WTC11 (cell line): ENCODE results near the gene SLC38A4. TPM values are rescaled to one million over a fixed set of nuclear protein-coding genes. Genes with fewer than 3 reads are reported as not detected.
"Not testable (repeated sequence)": the region's sequence is repeated elsewhere in the genome, so short reads cannot be mapped to it uniquely, and the experiment has no call there.

ENCODE experiments used
- ATAC-seq: fragments of 200-7000 bp; cut with Tn5 transposase; 2 replicates; pipeline ENCODE4 v1.10.0; 2021; ENCODE audit warnings: mild to moderate bottlenecking, moderate library complexity
- CTCF ChIA-PET: fragments of 300-600 bp; sonication (Branson Sonifier 250); formaldehyde crosslinking; loops from one replicate; lab custom pipeline; 2021; ENCODE audit warnings: antibody characterized with exemption; lab: Charles Lee
- POLR2A ChIA-PET: fragments of 350-600 bp; sonication (Branson Sonifier 250); formaldehyde crosslinking; loops from one replicate; lab custom pipeline; 2021; ENCODE audit warnings: antibody characterized with exemption; lab: Charles Lee
- DNase-seq: peaks from one replicate; pipeline ENCODE4 v3.0.0; 2021; ENCODE audit warnings: low spot score
- H3K27ac Mint-ChIP-seq: 2 replicates; pipeline ENCODE4 v1.8.0; 2021; ENCODE audit warnings: mixed read lengths
- H3K27me3 Mint-ChIP-seq: 2 replicates; pipeline ENCODE4 v1.8.0; 2021; ENCODE audit warnings: low read depth, mild to moderate bottlenecking, moderate library complexity, mixed read lengths
- H3K36me3 Mint-ChIP-seq: 2 replicates; pipeline ENCODE4 v1.8.0; 2021; ENCODE audit warnings: mixed read lengths
- H3K4me1 Mint-ChIP-seq: 2 replicates; pipeline ENCODE4 v1.8.0; 2022; ENCODE audit warnings: mixed read lengths
- H3K4me3 Mint-ChIP-seq: 2 replicates; pipeline ENCODE4 v1.8.0; 2021; ENCODE audit warnings: mild to moderate bottlenecking, moderate library complexity, mixed read lengths
- H3K9me3 Mint-ChIP-seq: 2 replicates; pipeline ENCODE4 v1.8.0; 2021; ENCODE audit warnings: mixed read lengths
- CREM ChIP-seq: sonication (generic); formaldehyde crosslinking; IDR thresholded peaks from 2 replicates; pipeline ENCODE4 v1.8.1; 2022; ENCODE audit warnings: mild to moderate bottlenecking, missing genetic modification reagents, moderate library complexity
- EMX1 ChIP-seq: fragments of 250-450 bp; sonication (Bioruptor Pico); IDR thresholded peaks from 2 replicates; pipeline ENCODE4 v1.8.0; 2021; ENCODE audit warnings: mild to moderate bottlenecking
- ESRRA ChIP-seq: sonication (generic); formaldehyde crosslinking; IDR thresholded peaks from 2 replicates; pipeline ENCODE4 v1.8.1; 2022; ENCODE audit warnings: mild to moderate bottlenecking, missing genetic modification reagents, borderline replicate concordance
- FOXK1 ChIP-seq: sonication (generic); formaldehyde crosslinking; IDR thresholded peaks from 2 replicates; pipeline ENCODE4 v1.8.0; 2022; ENCODE audit warnings: mild to moderate bottlenecking, moderate library complexity, missing genetic modification reagents
- GABPB1 ChIP-seq: sonication (generic); formaldehyde crosslinking; IDR thresholded peaks from 2 replicates; pipeline ENCODE4 v1.8.1; 2023; ENCODE audit warnings: mild to moderate bottlenecking, missing genetic modification reagents
- HMGA2 ChIP-seq: fragments of 250-450 bp; sonication (Bioruptor Pico); IDR thresholded peaks from 2 replicates; pipeline ENCODE4 v1.4.0; 2021; ENCODE audit warnings: mild to moderate bottlenecking, moderate library complexity
- MAX ChIP-seq: sonication (generic); formaldehyde crosslinking; IDR thresholded peaks from 2 replicates; pipeline ENCODE4 v1.8.0; 2022; ENCODE audit warnings: mild to moderate bottlenecking, missing genetic modification reagents
- MXD4 ChIP-seq: fragments of 250-450 bp; sonication (Bioruptor Pico); IDR thresholded peaks from 2 replicates; pipeline ENCODE4 v1.8.0; 2021; ENCODE audit warnings: mild to moderate bottlenecking, moderate library complexity, borderline replicate concordance
- NFATC4 ChIP-seq: fragments of 250-450 bp; sonication (Bioruptor Pico); IDR thresholded peaks from 2 replicates; pipeline ENCODE4 v1.9.0; 2021; ENCODE audit warnings: mild to moderate bottlenecking
- NFE2L1 ChIP-seq: sonication (generic); formaldehyde crosslinking; IDR thresholded peaks from 2 replicates; pipeline ENCODE4 v1.8.1; 2023; ENCODE audit warnings: missing genetic modification reagents
- SMAD3 ChIP-seq: sonication (generic); formaldehyde crosslinking; IDR thresholded peaks from 2 replicates; pipeline ENCODE4 v1.8.0; 2022; ENCODE audit warnings: missing genetic modification reagents, mild to moderate bottlenecking, borderline replicate concordance
- SP1 ChIP-seq: sonication (generic); formaldehyde crosslinking; conservative IDR thresholded peaks from 2 replicates; pipeline ENCODE4 v1.8.1; 2022; ENCODE audit warnings: missing genetic modification reagents
- TEAD1 ChIP-seq: sonication (generic); formaldehyde crosslinking; IDR thresholded peaks from 2 replicates; pipeline ENCODE4 v1.8.0; 2022; ENCODE audit warnings: mild to moderate bottlenecking, missing genetic modification reagents
- TEAD4 ChIP-seq: sonication (generic); formaldehyde crosslinking; IDR thresholded peaks from 2 replicates; pipeline ENCODE4 v1.8.0; 2022; ENCODE audit warnings: mild to moderate bottlenecking, missing genetic modification reagents
- ZBTB43 ChIP-seq: sonication (generic); formaldehyde crosslinking; IDR thresholded peaks from 2 replicates; pipeline ENCODE4 v1.8.1; 2023; ENCODE audit warnings: mild to moderate bottlenecking, missing genetic modification reagents
- ZNF138 ChIP-seq: sonication (generic); formaldehyde crosslinking; conservative IDR thresholded peaks from 2 replicates; pipeline ENCODE4 v1.8.1; 2022; ENCODE audit warnings: mild to moderate bottlenecking, moderate library complexity, missing genetic modification reagents
- ZNF263 ChIP-seq: sonication (generic); formaldehyde crosslinking; IDR thresholded peaks from 2 replicates; pipeline ENCODE4 v1.8.1; 2022; ENCODE audit warnings: low read depth, mild to moderate bottlenecking, moderate library complexity, missing genetic modification reagents
- ZNF671 ChIP-seq: fragments of 250-450 bp; sonication (Bioruptor Pico); IDR thresholded peaks from 2 replicates; pipeline ENCODE4 v1.8.0; 2021; ENCODE audit warnings: mild to moderate bottlenecking
- total RNA-seq: library from RNA; stranded (reverse); gene quantifications from 3 replicates; pipeline ENCODE4 v1.2.3, GENCODE V29; 2021
- TF ChIP-seq, protein P1 (sequence below): sonication (generic); formaldehyde crosslinking; IDR thresholded peaks from 2 replicates; pipeline ENCODE4 v1.8.1; 2023; ENCODE audit warnings: mild to moderate bottlenecking, missing genetic modification reagents, moderate library complexity
- TF ChIP-seq, protein P2 (sequence below): sonication (generic); formaldehyde crosslinking; IDR thresholded peaks from 2 replicates; pipeline ENCODE4 v1.8.1; 2023; ENCODE audit warnings: mild to moderate bottlenecking, missing genetic modification reagents, borderline replicate concordance

Gene SLC38A4
- total RNA-seq, 1 experiment from 2014 or later: 6.1 TPM

GRCh38 chr12:46855760-46856159 is 30.0 kb upstream of the SLC38A4 start:
- POLR2A ChIA-PET: no interaction called here

DNA sequence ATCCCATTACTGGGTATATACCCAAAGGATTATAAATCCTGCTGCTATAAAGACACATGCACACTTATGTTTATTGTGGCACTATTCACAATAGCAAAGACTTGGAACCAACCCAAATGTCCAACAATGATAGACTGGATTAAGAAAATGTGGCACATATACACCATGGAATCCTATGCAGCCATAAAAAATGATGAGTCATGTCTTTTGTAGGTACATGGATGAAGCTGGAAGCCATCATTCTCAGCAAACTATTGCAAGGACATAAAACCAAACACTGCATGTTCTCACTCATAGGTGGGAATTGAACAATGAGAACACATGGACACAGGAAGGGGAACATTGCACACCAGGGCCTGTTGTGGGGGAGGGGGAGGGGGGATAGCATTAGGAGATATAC is 28.4 kb upstream of the SLC38A4 start:
- peaks cover 82% of the 10 kb centered on the region for H3K9me3 Mint-ChIP-seq
- H3K4me1 Mint-ChIP-seq, H3K27ac Mint-ChIP-seq, CTCF ChIA-PET, H3K4me3 Mint-ChIP-seq, ATAC-seq, POLR2A ChIA-PET, DNase-seq: not testable (repeated sequence)
- peaks cover 66% of the 10 kb centered on the region for H3K36me3 Mint-ChIP-seq
- peaks cover 19% of the 10 kb centered on the region for H3K27me3 Mint-ChIP-seq

More at GRCh38 chr12:46855760-46856159, 30.0 kb upstream of the SLC38A4 start:
- TF ChIP-seq HMGA2 (no peak), ZBTB43 (CRISPR knock-in tag) (no peak), EMX1 (CRISPR knock-in tag) (no peak), NFE2L1 (no peak), SP1 (CRISPR knock-in tag) (no peak), NFATC4 (CRISPR knock-in tag) (no peak), CREM (no peak), TEAD1 (CRISPR knock-in tag) (no peak), ZNF263 (no peak), ZNF671 (CRISPR knock-in tag) (no peak), ZNF138 (CRISPR knock-in tag) (no peak), MAX (CRISPR knock-in tag) (no peak), FOXK1 (CRISPR knock-in tag) (no peak), ESRRA (CRISPR knock-in tag) (no peak), TEAD4 (no peak), GABPB1 (no peak), SMAD3 (CRISPR knock-in tag) (no peak), MXD4 (no peak)
- TF ChIP-seq, protein P1, sequence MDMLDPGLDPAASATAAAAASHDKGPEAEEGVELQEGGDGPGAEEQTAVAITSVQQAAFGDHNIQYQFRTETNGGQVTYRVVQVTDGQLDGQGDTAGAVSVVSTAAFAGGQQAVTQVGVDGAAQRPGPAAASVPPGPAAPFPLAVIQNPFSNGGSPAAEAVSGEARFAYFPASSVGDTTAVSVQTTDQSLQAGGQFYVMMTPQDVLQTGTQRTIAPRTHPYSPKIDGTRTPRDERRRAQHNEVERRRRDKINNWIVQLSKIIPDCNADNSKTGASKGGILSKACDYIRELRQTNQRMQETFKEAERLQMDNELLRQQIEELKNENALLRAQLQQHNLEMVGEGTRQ (CRISPR knock-in tag): no peak
- TF ChIP-seq, protein P2, sequence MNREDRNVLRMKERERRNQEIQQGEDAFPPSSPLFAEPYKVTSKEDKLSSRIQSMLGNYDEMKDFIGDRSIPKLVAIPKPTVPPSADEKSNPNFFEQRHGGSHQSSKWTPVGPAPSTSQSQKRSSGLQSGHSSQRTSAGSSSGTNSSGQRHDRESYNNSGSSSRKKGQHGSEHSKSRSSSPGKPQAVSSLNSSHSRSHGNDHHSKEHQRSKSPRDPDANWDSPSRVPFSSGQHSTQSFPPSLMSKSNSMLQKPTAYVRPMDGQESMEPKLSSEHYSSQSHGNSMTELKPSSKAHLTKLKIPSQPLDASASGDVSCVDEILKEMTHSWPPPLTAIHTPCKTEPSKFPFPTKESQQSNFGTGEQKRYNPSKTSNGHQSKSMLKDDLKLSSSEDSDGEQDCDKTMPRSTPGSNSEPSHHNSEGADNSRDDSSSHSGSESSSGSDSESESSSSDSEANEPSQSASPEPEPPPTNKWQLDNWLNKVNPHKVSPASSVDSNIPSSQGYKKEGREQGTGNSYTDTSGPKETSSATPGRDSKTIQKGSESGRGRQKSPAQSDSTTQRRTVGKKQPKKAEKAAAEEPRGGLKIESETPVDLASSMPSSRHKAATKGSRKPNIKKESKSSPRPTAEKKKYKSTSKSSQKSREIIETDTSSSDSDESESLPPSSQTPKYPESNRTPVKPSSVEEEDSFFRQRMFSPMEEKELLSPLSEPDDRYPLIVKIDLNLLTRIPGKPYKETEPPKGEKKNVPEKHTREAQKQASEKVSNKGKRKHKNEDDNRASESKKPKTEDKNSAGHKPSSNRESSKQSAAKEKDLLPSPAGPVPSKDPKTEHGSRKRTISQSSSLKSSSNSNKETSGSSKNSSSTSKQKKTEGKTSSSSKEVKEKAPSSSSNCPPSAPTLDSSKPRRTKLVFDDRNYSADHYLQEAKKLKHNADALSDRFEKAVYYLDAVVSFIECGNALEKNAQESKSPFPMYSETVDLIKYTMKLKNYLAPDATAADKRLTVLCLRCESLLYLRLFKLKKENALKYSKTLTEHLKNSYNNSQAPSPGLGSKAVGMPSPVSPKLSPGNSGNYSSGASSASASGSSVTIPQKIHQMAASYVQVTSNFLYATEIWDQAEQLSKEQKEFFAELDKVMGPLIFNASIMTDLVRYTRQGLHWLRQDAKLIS (CRISPR knock-in tag): no peak
- H3K36me3 Mint-ChIP-seq: peaks cover 63% of the 10 kb centered on the region
- no peak overlapping the region for H3K4me3 Mint-ChIP-seq
- peaks cover 80% of the 10 kb centered on the region for H3K9me3 Mint-ChIP-seq
- H3K4me1 Mint-ChIP-seq: no peaks in the 10 kb centered on the region
- H3K27ac Mint-ChIP-seq: no peak overlapping the region
- H3K27me3 Mint-ChIP-seq: peaks cover 15% of the 10 kb centered on the region
- no peak for ATAC-seq
- CTCF ChIA-PET: no interaction called here
- no peak for DNase-seq

- peaks cover 13% of the 10 kb centered on the region for H3K27me3 Mint-ChIP-seq
- POLR2A ChIA-PET, CTCF ChIA-PET, H3K4me3 Mint-ChIP-seq, ATAC-seq, H3K27ac Mint-ChIP-seq: not testable (repeated sequence)
- peaks cover 12% of the 10 kb centered on the region for H3K4me1 Mint-ChIP-seq
- H3K9me3 Mint-ChIP-seq: peaks cover 70% of the 10 kb centered on the region
- DNase-seq: peak; percentile 18
- peaks cover 39% of the 10 kb centered on the region for H3K36me3 Mint-ChIP-seq
Observed at GRCh38 chr12:46848792-46849191, 23.0 kb upstream of the SLC38A4 start.
